HG03039 (cell line): ENCODE data around the gene BAZ2A.
"Not testable (repeated sequence)": the region's sequence is repeated elsewhere in the genome, so short reads cannot be mapped to it uniquely, and the experiment has no call there.

Source experiments
- ATAC-seq: cut with Tn5 transposase; IDR thresholded peaks from one replicate; pipeline ENCODE4 v1.9.1; 2021; ENCODE audit warnings: mild to moderate bottlenecking, moderate library complexity; ENCODE audit not compliant: unreplicated experiment

Gene BAZ2A

DNA sequence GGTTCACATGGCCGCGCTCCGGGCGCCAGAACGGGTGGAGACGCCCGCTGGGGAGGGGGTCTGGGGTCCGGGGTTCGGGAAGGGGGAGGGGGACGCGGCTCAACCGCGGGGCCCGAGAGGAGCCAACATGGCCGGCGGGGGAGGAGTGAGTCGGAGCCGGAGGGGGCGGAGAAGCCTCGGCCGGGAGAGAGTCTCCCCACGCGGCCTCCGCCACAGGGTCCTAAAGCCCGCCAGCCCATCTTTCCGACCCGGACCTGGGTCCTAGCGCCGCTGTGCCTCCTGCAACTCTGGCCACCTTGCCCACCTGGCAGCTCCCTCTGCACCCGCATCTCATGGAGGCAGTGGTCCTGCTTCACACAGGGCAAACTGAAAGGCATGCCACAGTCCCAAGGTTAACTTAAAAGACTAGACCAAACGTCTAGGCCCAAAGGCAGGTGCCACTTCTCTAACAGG is at the start of gene BAZ2A:
Gene BAZ2A, minus strand, starts transcription at position 147 of the 453 bp plus-strand sequence. CDS start 12,796 bp downstream, outside the sequence.
- peak; percentile 50 for ATAC-seq

GRCh38 chr12:56678852-56679251 is 48.7 kb upstream of the BAZ2A start:
- ATAC-seq, result no peak

GRCh38 chr12:56677680-56678079 is 47.6 kb upstream of the BAZ2A start:
- ATAC-seq, result no peak

DNA sequence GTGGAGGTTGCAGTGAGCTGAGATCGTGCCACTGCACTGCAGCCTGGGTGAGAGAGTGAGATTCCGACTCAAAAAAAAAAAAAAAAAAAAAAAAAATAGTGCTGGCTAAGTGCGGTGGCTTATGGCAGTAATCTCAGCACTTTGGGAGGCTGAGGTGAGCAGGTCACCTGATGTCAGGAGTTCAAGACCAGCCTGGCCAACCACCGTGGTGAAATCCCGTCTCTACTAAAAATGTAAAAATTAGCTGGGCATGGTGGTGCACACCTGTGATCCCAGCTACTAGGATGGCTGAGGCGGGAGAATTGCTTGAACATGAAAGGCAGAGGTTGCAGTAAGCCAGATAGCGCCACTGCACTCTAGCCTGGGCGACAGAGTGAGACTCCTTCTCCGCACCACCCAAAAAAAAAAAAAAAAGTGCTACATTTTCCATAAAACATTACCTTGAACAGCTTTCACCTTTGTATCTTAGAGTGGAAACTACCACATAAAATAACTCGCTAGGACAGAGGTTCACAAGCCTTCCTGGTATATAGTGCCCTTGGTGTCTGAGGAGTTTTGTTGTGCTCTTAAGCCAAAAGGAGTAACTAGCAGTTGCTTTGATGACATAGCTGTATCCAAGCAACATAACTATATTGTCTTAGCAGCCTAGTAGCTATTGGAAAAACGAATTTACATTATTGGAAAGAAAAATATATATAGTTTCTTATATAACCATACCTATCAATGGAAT is 46.9 kb upstream of the BAZ2A start:
- no peak for ATAC-seq

DNA sequence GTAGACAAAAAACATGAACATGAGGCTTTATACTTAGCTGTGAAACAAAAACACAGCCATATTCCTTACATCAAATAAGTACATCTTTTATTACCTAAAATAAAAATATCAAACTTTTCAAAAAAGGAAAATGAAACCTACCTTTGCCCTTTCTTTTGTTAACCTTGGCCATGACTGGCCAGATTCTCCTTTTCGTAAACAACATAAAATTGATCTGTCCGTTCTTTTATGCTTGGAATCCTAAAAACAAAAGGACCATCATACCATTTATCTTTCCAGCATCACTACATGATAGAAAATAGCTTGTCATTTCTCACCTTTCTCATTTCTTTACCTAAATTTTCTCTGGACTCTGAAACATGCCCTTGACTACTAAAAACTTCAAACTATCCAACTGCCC is 41.5 kb upstream of the BAZ2A start:
- ATAC-seq, result no peak

DNA sequence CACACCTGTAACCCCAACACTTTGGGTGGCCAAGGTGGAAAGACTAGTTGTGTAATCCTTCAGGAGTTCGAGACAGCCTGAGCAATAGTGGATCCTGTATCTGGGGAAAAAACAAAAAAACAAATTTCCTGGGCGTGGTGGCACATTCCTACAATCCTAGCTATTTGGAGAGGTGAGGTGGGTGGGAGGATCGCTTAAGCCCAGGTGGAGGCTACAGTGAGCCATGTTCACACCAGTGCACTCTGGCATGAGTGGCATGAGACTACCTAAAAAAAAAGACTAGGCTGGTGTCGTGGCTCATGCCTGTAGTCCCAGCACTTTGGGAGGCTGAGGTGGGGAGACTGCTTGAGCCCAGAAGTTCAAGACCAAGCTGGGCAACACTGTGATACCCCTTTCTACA is 40.7 kb upstream of the BAZ2A start:
- ATAC-seq, result no peak

DNA sequence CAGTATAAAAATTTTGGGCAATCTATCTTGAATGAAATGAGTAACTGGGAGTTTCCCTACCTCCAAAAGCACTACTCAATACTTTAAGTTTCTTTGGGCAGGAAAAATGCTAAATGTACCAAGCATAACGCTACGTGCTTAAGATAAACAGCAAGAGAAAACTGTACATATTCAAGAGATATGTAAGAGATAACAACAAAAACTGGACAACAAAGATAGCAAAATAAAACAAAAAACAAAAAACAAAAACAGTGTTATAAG is 38.0 kb upstream of the BAZ2A start:
- no peak for ATAC-seq

GRCh38 chr12:56661979-56662638 is 32.0 kb upstream of the BAZ2A start:
- no peak for ATAC-seq

DNA sequence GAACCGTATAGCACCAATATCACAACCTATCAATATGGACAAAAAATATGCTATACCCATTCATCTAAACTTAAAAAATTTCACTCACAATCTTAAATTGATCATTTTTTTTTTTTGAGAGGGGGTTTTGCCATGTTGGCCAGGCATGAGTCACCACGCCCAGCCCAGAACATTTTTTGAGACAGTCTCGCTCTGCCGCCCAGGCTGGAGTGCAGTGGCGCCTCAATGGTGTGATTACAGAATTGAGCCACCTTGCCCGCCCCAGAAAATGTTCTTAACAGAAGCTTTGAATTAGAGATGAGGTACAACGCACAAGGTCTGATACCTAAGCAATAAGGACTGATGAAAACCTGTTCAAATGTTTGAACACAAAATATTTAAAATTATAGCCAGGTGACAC is 31.4 kb upstream of the BAZ2A start:
- ATAC-seq, result no peak

DNA sequence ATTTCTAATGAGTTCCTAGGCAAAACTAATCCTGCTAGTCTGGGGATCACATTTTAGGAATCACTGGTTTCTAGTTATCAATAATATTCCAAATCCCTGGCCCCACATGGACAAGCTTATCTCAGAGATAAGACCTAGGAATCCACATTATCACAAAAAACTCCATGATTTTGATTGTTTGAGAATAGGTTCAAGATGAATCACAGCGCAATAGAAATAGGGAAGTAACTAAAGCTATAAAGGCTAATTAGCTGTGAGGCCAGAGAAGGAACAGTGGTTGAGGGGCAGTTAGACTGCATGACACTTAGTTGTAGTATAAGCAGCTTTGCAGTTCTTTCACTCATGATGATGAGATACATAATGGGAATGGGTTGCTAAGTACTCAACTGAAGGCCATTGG is 28.8 kb upstream of the BAZ2A start:
- ATAC-seq, result no peak

DNA sequence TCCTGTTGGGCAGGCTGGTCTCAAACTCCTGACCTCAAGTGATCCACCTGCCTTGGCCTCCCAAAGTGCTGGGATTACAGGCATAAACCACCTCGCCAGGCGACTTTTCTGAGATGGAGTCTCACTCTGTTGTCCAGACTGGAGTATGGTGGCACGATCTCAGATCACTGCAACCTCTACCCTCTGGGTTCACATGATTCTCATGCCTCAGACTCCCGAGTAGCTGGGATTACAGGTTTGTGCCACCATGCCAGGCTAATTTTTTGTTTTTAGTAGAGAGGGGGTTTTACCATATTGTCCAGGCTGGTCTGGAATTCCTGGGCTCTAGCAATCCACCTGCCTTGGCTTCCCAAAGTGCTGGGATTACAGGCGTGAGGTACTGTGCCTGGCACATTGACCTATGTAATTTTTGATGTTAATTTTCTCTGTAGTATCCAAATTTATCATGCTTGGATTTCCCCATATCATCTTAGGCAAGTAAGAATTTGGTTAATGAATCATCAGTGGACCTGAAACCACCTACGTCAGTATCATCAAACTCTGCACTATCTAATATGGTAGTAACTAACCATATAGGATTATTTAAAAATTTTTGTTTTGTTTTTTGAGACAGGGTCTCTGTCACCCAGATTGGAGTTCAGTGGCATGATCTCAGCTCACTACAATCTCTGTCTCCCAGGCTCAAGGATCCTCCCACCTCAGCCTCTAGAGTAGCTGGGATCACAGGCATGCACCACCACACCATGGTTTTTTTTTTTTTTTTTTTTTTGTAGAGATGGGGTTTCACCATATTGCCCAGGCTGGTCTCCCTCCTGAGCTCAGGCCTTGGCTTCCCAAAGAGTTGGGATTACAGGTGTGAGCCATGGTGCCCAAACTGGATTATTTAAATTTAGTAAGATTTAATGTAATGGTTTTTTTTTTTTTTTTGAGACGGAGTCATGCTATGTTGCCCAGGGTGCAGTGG is 27.6 kb upstream of the BAZ2A start:
- ATAC-seq, result no peak

DNA sequence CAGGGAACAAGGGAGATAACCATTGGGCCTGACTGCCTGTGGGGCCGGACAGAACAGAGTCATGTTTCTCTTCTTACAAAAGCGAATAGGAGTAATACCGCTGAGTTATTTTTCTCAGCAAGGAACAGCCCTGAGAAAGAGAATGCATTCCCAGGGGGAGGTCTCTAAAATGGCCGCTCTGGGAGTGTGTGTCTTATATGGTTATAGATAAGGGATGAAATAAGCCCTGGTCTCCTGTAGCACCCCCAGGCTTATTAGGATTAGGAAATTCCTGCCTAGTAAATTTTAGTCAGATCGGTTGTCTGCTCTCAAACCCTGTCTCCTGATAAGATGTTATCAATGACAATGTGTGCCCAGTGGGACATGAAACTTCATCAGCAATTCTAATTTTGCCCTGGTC is 23.7 kb upstream of the BAZ2A start:
- not testable (repeated sequence) for ATAC-seq

DNA sequence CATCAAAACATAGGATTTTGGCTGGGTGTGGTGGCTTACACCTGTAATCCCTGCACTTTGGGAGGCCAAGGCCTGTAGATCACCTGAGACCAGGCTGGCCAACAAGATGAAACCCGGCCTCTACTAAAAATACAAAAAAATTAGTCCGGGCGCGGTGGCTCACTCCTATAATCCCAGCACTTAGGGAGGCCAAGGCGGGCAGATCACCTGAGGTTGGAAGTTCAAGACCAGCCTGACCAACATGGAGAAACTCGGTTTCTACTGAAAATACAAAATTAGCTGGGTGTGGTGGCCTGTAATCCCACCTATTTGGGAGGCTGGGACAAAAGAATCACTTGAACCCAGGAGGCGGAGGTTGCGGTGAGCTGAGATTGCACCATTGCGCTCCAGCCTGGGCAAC is 17.9 kb upstream of the BAZ2A start:
- ATAC-seq, result not testable (repeated sequence)

DNA sequence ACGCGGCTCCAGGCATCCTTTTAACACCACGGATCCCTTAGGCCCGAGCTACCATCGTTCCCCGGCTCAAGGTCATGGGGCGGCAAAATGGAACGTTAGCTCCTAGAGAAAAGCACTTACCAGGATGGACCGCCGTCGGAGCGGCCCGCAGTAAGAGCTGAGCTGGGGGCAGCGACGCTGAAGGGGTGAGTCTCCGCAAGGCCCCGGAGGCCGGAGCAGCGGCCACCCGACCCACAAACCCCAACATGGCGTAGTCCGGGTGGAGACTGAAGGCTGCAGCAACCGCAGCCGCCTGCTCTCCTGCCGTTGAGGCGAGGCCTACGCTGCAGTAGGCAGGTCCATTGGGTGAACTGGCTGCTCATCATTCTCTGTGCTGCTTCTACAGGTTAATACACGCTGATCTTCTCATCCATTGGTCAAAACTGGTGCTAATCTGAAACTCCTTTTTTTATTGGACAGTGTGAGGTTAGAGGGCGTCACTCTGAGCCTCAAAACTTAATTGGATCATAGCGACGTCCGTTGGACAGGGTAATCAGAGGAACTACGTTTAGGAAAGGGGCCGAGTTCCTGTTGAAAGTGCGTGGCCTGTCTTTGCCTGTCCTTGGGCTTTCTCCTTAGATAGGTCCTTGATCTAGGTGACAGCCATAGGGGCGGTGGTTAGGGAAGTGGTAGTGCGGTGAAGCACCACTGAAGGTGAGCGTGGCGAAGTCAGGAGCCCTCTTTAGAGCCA is 15.8 kb upstream of the BAZ2A start, which contains the start of gene ATP5F1B:
Gene ATP5F1B, minus strand, starts transcription at position 268 of the 730 bp plus-strand sequence. Its CDS starts 21 bp downstream, at position 247.
- ATAC-seq, result peak; percentile 96

GRCh38 chr12:56645201-56645716 is 15.1 kb upstream of the BAZ2A start:
- no peak for ATAC-seq

GRCh38 chr12:56644654-56645053 is 14.5 kb upstream of the BAZ2A start:
- ATAC-seq, result no peak

DNA sequence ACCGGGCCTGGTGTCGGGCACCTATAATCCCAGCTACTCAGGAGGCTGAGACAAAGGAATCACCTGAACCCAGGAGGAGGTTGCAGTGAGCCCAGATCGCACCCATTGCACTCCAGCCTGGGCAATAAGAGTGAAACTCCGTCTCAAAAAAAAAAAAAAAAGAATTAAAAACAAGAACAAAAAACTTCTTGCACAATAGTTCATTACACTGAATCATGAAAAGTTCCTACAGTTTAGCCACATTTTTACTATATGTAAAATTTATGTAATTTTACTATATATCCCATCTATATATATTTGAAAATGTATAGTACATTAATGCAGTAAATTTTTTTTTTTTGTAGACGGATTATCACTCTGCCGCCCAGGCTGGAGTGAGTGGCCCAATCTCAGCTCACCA is 11.1 kb upstream of the BAZ2A start:
- no peak for ATAC-seq

- ATAC-seq, result no peak
Observed at GRCh38 chr12:56637621-56638020, 7.5 kb upstream of the BAZ2A start.

DNA sequence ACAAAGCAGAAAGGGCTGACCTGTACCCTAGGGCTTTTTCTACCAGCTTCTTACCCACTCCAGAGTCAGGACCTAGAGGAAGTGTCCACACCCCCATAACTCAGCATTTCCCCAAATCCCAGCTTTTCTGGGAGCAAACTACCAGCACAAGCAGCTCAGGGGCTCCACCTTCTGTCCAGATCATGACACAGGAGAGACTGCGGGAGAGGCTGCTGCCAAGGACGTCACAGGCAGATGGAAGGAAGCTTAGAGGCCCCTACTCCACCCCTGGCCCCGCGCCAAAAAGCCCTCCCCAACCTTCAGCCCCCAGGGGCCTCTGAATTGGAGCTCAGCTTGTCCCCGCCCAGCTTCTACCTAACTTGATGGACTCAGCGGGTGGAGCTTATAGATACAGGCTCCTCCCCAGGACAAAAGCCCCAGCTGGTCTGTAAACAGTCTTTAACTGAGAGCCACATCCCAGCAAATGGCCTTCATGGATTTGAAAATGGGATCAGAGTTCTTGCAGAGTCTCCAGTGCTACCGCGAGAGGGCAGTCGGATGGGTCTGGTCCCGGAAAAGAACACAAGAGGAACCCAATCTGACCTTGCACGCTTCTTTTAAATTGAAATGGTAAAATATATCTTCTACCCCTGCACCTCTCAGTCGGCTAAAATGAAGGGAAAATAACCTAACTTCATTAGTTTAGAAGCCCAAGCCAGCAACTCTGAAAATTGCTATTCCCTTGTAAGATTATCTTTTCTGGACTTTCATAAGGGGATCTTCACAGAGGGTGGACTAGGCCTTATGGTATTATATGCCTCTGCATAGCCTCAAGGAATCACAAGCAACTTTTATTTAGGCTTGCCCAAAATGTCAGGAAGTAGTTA is 6.8 kb upstream of the BAZ2A start:
- ATAC-seq, result peak; percentile 48
